Measurements from ENCODE around the gene EXD2. TPM values are rescaled to one million over a fixed set of nuclear protein-coding genes. Genes with fewer than 3 reads are reported as not detected.
A peak's percentile ranks its signal among the peaks of the same experiment; 100 is the strongest.

The EXD2 gene
- total and polyA plus RNA-seq, 2 of the 13 experiments (the other 11 are each of a cell fraction or from before 2014, with no cell fraction given): 9.5 to 15.1 TPM

GRCh38 chr14:69151458-69152180 is 39.7 kb upstream of the EXD2 start (continued):
- TF ChIP-seq, protein P1, sequence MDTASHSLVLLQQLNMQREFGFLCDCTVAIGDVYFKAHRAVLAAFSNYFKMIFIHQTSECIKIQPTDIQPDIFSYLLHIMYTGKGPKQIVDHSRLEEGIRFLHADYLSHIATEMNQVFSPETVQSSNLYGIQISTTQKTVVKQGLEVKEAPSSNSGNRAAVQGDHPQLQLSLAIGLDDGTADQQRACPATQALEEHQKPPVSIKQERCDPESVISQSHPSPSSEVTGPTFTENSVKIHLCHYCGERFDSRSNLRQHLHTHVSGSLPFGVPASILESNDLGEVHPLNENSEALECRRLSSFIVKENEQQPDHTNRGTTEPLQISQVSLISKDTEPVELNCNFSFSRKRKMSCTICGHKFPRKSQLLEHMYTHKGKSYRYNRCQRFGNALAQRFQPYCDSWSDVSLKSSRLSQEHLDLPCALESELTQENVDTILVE (CRISPR knock-in tag; IDR thresholded peaks at IDR 0.05): peak; percentile 95
- 0 out of 2 replicates have a peak, but pooled peaks have one; percentile 59 for TF ChIP-seq ZBTB39 (CRISPR knock-in tag; IDR thresholded peaks at IDR 0.05)
- peak; percentile 80; the same call in 1 of the 2 replicates for TF ChIP-seq NFKB2 (CRISPR knock-in tag; IDR thresholded peaks at IDR 0.05; ENCODE audit: borderline replicate concordance)
- no peak for TF ChIP-seq TP53 (CRISPR knock-in tag; conservative IDR thresholded peaks at IDR 0.05)
- peak; percentile 44; the same call in 1 of the 2 replicates for TF ChIP-seq HOXA3 (CRISPR knock-in tag; IDR thresholded peaks at IDR 0.05)
- TF ChIP-seq, protein P2, sequence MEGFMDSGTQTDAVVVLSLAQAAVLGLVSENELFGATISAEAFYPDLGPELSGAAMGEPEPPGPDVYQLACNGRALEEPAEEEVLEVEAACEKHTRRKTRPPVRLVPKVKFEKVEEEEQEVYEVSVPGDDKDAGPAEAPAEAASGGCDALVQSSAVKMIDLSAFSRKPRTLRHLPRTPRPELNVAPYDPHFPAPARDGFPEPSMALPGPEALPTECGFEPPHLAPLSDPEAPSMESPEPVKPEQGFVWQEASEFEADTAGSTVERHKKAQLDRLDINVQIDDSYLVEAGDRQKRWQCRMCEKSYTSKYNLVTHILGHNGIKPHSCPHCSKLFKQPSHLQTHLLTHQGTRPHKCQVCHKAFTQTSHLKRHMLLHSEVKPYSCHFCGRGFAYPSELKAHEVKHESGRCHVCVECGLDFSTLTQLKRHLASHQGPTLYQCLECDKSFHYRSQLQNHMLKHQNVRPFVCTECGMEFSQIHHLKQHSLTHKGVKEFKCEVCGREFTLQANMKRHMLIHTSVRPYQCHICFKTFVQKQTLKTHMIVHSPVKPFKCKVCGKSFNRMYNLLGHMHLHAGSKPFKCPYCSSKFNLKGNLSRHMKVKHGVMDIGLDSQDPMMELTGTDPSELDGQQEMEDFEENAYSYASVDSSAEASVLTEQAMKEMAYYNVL (CRISPR knock-in tag; IDR thresholded peaks at IDR 0.05; ENCODE audit: borderline replicate concordance): peak; percentile 72; the same call in 1 of the 2 replicates
- peak; percentile 53 for TF ChIP-seq ARNTL (CRISPR knock-in tag; IDR thresholded peaks at IDR 0.05)
- TF ChIP-seq NR2F6 (IDR thresholded peaks at IDR 0.05): no peak
- peak; percentile 29; the same call in 1 of the 2 replicates for TF ChIP-seq NR2F6 (CRISPR knock-in tag; IDR thresholded peaks at IDR 0.05)
- peak; percentile 75; the same call in 1 of the 2 replicates for TF ChIP-seq MTA1 (CRISPR knock-in tag; IDR thresholded peaks at IDR 0.05; ENCODE audit: borderline replicate concordance)
- peak; percentile 68 for TF ChIP-seq ZNF709 (CRISPR knock-in tag; IDR thresholded peaks at IDR 0.05)
- no peak for TF ChIP-seq RBAK (CRISPR knock-in tag; IDR thresholded peaks at IDR 0.05)
- peak; percentile 42; the same call in 1 of the 2 replicates for TF ChIP-seq ZBTB33 (CRISPR knock-in tag; IDR thresholded peaks at IDR 0.05)
- 0 out of 2 replicates have a peak, but pooled peaks have one; percentile 80 for TF ChIP-seq DNMT1 (CRISPR knock-in tag; IDR thresholded peaks at IDR 0.05)
- TF ChIP-seq ZNF460 (CRISPR knock-in tag; IDR thresholded peaks at IDR 0.05; ENCODE audit: borderline replicate concordance): peak; percentile 56; the same call in 1 of the 2 replicates
- peak; percentile 51; the same call in 1 of the 2 replicates for TF ChIP-seq ZNF142 (CRISPR knock-in tag; IDR thresholded peaks at IDR 0.05)

Data from HepG2 (cell line).